OCI-LY1 (cell line): Measurements from ENCODE around the gene COBL.

Experiments used
- CTCF ChIP-seq: fragments of 200-600 bp; sonication (generic), shearing (Covaris generic); IDR thresholded peaks from 2 replicates; pipeline ENCODE4 v1.5.1; 2017; ENCODE audit warnings: mild to moderate bottlenecking, antibody characterized with exemption, low read length, moderate library complexity, mixed read lengths
- EZH2 ChIP-seq: fragments of 200-600 bp; sonication (generic), shearing (Covaris generic); IDR thresholded peaks from 2 replicates; pipeline ENCODE4 v1.8.0; 2017; ENCODE audit warnings: borderline replicate concordance, mixed run types, mild to moderate bottlenecking, antibody characterized with exemption, low read length, moderate library complexity, mixed read lengths

DNA sequence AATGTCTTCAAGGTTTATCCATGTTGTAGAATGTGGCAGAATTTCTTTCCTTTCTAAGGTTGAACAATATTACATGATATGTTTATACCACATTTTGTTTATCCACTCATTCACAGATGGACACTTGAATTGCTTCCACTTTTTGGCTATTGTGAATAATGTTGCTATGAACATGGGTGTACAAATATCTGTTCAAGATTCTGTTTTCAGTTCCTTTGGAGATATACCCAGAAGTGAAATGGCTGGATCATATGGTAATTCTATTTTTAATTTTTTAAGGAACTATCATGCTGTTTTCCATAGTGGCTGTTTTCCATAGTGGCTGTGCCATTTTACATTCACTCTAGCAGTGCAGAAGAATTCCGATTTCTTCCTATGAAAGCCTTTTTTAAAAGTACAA lies 339.2 kb downstream of the COBL start:
- TF ChIP-seq CTCF = no peak
- no peak for TF ChIP-seq EZH2
